Measurements from ENCODE around the gene ZNF512.
"Not testable (repeated sequence)": the region's sequence is repeated elsewhere in the genome, so short reads cannot be mapped to it uniquely, and the experiment has no call there.

DNA sequence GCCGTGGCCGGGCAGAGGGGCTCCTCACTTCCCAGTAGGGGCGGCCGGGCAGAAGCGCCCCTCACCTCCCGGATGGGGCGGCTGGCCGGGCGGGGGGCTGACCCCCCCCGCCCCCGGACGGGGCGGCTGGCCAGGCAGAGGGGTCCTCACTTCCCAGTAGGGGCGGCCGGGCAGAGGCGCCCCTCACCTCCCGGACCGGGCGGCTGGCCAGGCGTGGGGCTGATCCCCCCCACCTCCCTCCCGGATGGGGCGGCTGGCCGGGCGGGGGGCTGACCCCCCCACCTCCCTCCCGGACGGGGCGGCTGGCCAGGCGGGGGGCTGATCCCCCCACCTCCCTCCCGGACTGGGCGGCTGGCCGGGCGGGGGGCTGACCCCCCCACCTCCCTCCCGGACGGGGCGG is 43.2 kb upstream of the ZNF512 start:
- TF ChIP-seq, protein P1, sequence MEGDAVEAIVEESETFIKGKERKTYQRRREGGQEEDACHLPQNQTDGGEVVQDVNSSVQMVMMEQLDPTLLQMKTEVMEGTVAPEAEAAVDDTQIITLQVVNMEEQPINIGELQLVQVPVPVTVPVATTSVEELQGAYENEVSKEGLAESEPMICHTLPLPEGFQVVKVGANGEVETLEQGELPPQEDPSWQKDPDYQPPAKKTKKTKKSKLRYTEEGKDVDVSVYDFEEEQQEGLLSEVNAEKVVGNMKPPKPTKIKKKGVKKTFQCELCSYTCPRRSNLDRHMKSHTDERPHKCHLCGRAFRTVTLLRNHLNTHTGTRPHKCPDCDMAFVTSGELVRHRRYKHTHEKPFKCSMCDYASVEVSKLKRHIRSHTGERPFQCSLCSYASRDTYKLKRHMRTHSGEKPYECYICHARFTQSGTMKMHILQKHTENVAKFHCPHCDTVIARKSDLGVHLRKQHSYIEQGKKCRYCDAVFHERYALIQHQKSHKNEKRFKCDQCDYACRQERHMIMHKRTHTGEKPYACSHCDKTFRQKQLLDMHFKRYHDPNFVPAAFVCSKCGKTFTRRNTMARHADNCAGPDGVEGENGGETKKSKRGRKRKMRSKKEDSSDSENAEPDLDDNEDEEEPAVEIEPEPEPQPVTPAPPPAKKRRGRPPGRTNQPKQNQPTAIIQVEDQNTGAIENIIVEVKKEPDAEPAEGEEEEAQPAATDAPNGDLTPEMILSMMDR (conservative IDR thresholded peaks at IDR 0.05 in 1 of 2, IDR thresholded peaks at IDR 0.05 in 1 of 2; ENCODE audit: extremely low read depth in 1 of 2, insufficient read depth in 1 of 2, low read depth in 1 of 2, low read length in 2 of 2): not testable (repeated sequence)
- not testable (repeated sequence) for TF ChIP-seq EZH2 (IDR thresholded peaks at IDR 0.05; ENCODE audit: borderline replicate concordance, low read length)

All from mammary epithelial cell (primary cell).